GM18909 (cell line): ENCODE measurements around the gene NCOA7.
"Not testable (repeated sequence)": the region's sequence is repeated elsewhere in the genome, so short reads cannot be mapped to it uniquely, and the experiment has no call there.

ENCODE experiments used
- ATAC-seq: cut with Tn5 transposase; IDR thresholded peaks from one replicate; pipeline ENCODE4 v1.9.1; 2021; ENCODE audit warnings: mild to moderate bottlenecking; ENCODE audit not compliant: unreplicated experiment, poor library complexity

Gene NCOA7

GRCh38 chr6:125940247-125941041 lies 149.7 kb downstream of the NCOA7 start:
- no peak for ATAC-seq

GRCh38 chr6:125942672-125943527 lies 152.1 kb downstream of the NCOA7 start:
- no peak for ATAC-seq

- no peak for ATAC-seq
Measured at GRCh38 chr6:125943528-125944433, 153.0 kb downstream of the NCOA7 start.

- ATAC-seq = no peak
Measured at GRCh38 chr6:125944434-125944816, 153.7 kb downstream of the NCOA7 start.

GRCh38 chr6:125944896-125945295 lies 154.1 kb downstream of the NCOA7 start:
- ATAC-seq = no peak

GRCh38 chr6:125945378-125946141 lies 154.8 kb downstream of the NCOA7 start:
- no peak for ATAC-seq

- ATAC-seq = no peak
Measured at GRCh38 chr6:125947615-125948014, 156.9 kb downstream of the NCOA7 start.

GRCh38 chr6:125948455-125948854 lies 157.7 kb downstream of the NCOA7 start:
- ATAC-seq = no peak

- no peak for ATAC-seq
Measured at GRCh38 chr6:125949069-125949468, 158.3 kb downstream of the NCOA7 start.

GRCh38 chr6:125950293-125950692 lies 159.5 kb downstream of the NCOA7 start:
- ATAC-seq = no peak

- not testable (repeated sequence) for ATAC-seq
Measured at GRCh38 chr6:125950716-125951115, 160.0 kb downstream of the NCOA7 start.

GRCh38 chr6:125951323-125951722 lies 160.6 kb downstream of the NCOA7 start:
- ATAC-seq = no peak

- ATAC-seq = no peak
Measured at GRCh38 chr6:125952764-125953501, 162.2 kb downstream of the NCOA7 start.

GRCh38 chr6:125953502-125953875 lies 162.7 kb downstream of the NCOA7 start:
- no peak for ATAC-seq

GRCh38 chr6:125954735-125955339 lies 164.1 kb downstream of the NCOA7 start:
- ATAC-seq = no peak

GRCh38 chr6:125955973-125956372 lies 165.2 kb downstream of the NCOA7 start:
- ATAC-seq = no peak

GRCh38 chr6:125956506-125957390 lies 166.0 kb downstream of the NCOA7 start, which contains the start of gene HINT3:
TSS of gene HINT3 (plus strand) at chr6:125956770. CDS start at chr6:125956978, 208 bp downstream.
- peak; percentile 93 for ATAC-seq

- no peak for ATAC-seq
Measured at GRCh38 chr6:125957391-125957693, 166.6 kb downstream of the NCOA7 start.
